MM.1S (cell line): Measurements from ENCODE around the gene RASL12.
"Not testable (repeated sequence)": the region's sequence is repeated elsewhere in the genome, so short reads cannot be mapped to it uniquely, and the experiment has no call there.

Experiments used
- DNase-seq: peaks from one replicate; pipeline ENCODE4 v3.0.0-alpha.2; 2015
- H2AFZ ChIP-seq: fragments of 300-600 bp; sonication (generic); 2 replicates; pipeline ENCODE4 v1.6.0; 2016; ENCODE audit warnings: antibody characterized with exemption, low read length
- H3F3A ChIP-seq: fragments of 300-600 bp; sonication (generic); 2 replicates; pipeline ENCODE4 v1.6.1; 2016; ENCODE audit warnings: mild to moderate bottlenecking, antibody characterized with exemption, low read length, moderate library complexity, mixed read lengths; ENCODE audit not compliant: insufficient read depth
- H3K27ac ChIP-seq: fragments of 300-600 bp; sonication (generic); 2 replicates; pipeline ENCODE4 v1.5.1; 2016; ENCODE audit warnings: mild to moderate bottlenecking, low read length
- H3K27me3 ChIP-seq: fragments of 300-600 bp; sonication (generic); replicated peaks from 2 replicates; pipeline ENCODE4 v1.6.0; 2016; ENCODE audit warnings: low read length; ENCODE audit not compliant: insufficient read depth
- H3K36me3 ChIP-seq: fragments of 300-600 bp; sonication (generic); replicated peaks from 2 replicates; pipeline ENCODE4 v1.6.1; 2016; ENCODE audit warnings: mild to moderate bottlenecking, low read length, mixed read lengths; ENCODE audit not compliant: insufficient read depth
- H3K4me1 ChIP-seq: fragments of 300-600 bp; sonication (generic); 2 replicates; pipeline ENCODE4 v1.6.1; 2016; ENCODE audit warnings: low read length, mixed read lengths
- H3K4me2 ChIP-seq: fragments of 300-600 bp; sonication (generic); 2 replicates; pipeline ENCODE4 v1.6.0; 2016; ENCODE audit warnings: low read depth, low read length
- H3K4me3 ChIP-seq: fragments of 300-600 bp; sonication (generic); 2 replicates; pipeline ENCODE4 v1.5.1; 2016; ENCODE audit warnings: low read length, mixed read lengths
- H3K79me2 ChIP-seq: fragments of 300-600 bp; sonication (generic); 2 replicates; pipeline ENCODE4 v1.6.1; 2016; ENCODE audit warnings: mixed run types, low read length, mixed read lengths
- H3K9ac ChIP-seq: fragments of 300-600 bp; sonication (generic); 2 replicates; pipeline ENCODE4 v1.6.1; 2016; ENCODE audit warnings: low read length, mixed read lengths
- H3K9me2 ChIP-seq: fragments of 300-600 bp; sonication (generic); replicated peaks from 2 replicates; pipeline ENCODE4 v1.6.1; 2016; ENCODE audit warnings: mild to moderate bottlenecking, low read length, mixed read lengths; ENCODE audit not compliant: insufficient read depth
- H3K9me3 ChIP-seq: fragments of 300-600 bp; sonication (generic); replicated peaks from 2 replicates; pipeline ENCODE4 v1.6.1; 2016; ENCODE audit warnings: mild to moderate bottlenecking, low read length, mixed read lengths; ENCODE audit not compliant: insufficient read depth
- H4K20me1 ChIP-seq: fragments of 300-600 bp; sonication (generic); 2 replicates; pipeline ENCODE4 v1.6.1; 2016; ENCODE audit warnings: mild to moderate bottlenecking, low read length, moderate library complexity, mixed read lengths; ENCODE audit not compliant: insufficient read depth
- EZH2 ChIP-seq: fragments of 300-600 bp; sonication (generic); optimal IDR thresholded peaks from 2 replicates; pipeline ENCODE3; 2017; ENCODE audit warnings: low read depth, mild to moderate bottlenecking, antibody characterized with exemption, low read length, mixed read lengths
- EZH2phosphoT487 ChIP-seq: fragments of 300-600 bp; sonication (generic); IDR thresholded peaks from 2 replicates; pipeline ENCODE4 v1.6.1; 2018; ENCODE audit warnings: antibody characterized with exemption, low read length
- TF ChIP-seq, protein P1 (sequence below): fragments of 300-600 bp; sonication (generic); IDR thresholded peaks from 2 replicates; pipeline ENCODE4 v1.5.1; 2016; ENCODE audit warnings: antibody characterized with exemption, low read length, mixed read lengths

Gene RASL12

GRCh38 chr15:65094294-65094995 is 26.7 kb upstream of the RASL12 start:
- no peak for DNase-seq
- Histone ChIP-seq H3K27ac (no peak overlapping the region), H3K79me2 (no peaks in the 10 kb centered on the region), H3K4me3 (no peak overlapping the region), H3K27me3 (no peaks in the 10 kb centered on the region), H3K36me3 (no peaks in the 10 kb centered on the region), H3K9me3 (no peaks in the 10 kb centered on the region), H4K20me1 (no peaks in the 10 kb centered on the region), H3K9me2 (no peaks in the 10 kb centered on the region), H2AFZ (no peak overlapping the region), H3F3A (no peaks in the 10 kb centered on the region), H3K9ac (no peak overlapping the region), H3K4me1 (no peaks in the 10 kb centered on the region), H3K4me2 (no peak overlapping the region)
- TF ChIP-seq, protein P1, sequence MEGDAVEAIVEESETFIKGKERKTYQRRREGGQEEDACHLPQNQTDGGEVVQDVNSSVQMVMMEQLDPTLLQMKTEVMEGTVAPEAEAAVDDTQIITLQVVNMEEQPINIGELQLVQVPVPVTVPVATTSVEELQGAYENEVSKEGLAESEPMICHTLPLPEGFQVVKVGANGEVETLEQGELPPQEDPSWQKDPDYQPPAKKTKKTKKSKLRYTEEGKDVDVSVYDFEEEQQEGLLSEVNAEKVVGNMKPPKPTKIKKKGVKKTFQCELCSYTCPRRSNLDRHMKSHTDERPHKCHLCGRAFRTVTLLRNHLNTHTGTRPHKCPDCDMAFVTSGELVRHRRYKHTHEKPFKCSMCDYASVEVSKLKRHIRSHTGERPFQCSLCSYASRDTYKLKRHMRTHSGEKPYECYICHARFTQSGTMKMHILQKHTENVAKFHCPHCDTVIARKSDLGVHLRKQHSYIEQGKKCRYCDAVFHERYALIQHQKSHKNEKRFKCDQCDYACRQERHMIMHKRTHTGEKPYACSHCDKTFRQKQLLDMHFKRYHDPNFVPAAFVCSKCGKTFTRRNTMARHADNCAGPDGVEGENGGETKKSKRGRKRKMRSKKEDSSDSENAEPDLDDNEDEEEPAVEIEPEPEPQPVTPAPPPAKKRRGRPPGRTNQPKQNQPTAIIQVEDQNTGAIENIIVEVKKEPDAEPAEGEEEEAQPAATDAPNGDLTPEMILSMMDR, result no peak
- TF ChIP-seq EZH2 (no peak), EZH2phosphoT487 (no peak)

GRCh38 chr15:65093793-65094170 is 26.0 kb upstream of the RASL12 start:
- DNase-seq, H3K36me3 ChIP-seq, H3K9ac ChIP-seq, H3K79me2 ChIP-seq, H3K9me3 ChIP-seq, H2AFZ ChIP-seq, H4K20me1 ChIP-seq, H3K4me2 ChIP-seq, H3K4me1 ChIP-seq, H3K27ac ChIP-seq, H3K27me3 ChIP-seq, H3F3A ChIP-seq, H3K9me2 ChIP-seq, H3K4me3 ChIP-seq: not testable (repeated sequence)

DNA sequence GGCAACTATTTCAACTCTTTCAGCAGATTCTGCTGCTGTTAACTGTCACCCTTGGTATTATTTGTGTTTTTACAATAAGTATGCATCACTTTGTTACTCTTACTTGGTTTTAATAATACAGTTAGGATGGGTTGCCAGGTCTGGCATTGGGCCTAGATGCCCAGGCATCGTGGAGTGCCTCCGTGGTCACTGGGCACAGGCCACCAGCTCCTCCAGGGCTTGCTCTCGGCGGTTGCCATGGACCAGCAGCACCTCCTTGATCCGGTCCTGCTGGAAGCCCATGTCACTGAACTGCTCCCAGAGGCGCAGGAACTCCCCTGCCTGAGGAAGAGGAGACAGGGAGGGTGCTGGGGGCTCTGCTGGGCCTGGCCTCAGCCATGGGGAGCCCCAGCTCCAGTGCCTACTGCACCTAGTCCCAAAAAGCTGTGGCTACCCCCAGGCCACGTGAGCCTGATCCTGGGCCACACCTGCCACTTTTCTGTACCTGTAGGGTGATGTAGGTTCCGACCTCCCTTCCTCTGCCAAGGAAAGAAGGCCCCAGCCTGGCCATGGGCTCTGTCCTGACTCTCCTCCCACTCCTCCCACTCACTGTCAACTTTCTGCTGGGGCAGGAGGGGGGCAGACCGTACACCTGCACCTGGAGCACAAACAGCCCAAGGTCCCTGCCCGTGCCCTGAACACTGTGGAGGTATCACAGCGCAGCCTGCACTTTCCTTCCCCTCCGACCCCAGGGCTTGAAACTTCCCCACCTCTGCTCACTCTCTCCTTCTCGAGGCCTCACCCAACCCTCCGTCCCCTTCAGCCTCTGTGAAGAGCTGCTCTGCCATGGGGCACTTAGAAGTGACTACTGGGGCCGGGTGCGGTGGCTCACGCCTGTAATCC is 25.4 kb upstream of the RASL12 start:
- Histone ChIP-seq H3K36me3 (no peaks in the 10 kb centered on the region), H3K4me1 (no peaks in the 10 kb centered on the region), H3K9me3 (no peaks in the 10 kb centered on the region), H3K9ac (no peak overlapping the region), H3K79me2 (no peaks in the 10 kb centered on the region), H3K27ac (no peak overlapping the region), H2AFZ (no peak overlapping the region), H3K4me3 (no peak overlapping the region), H3K9me2 (no peaks in the 10 kb centered on the region), H3F3A (no peaks in the 10 kb centered on the region), H3K27me3 (no peaks in the 10 kb centered on the region), H3K4me2 (no peak overlapping the region), H4K20me1 (no peaks in the 10 kb centered on the region)
- TF ChIP-seq EZH2 (no peak), EZH2phosphoT487 (no peak)
- TF ChIP-seq, protein P1, result no peak
- no peak for DNase-seq
